Transverse colon (tissue), 4 donors: ENCODE data around the gene AKR1C1.
"Not testable (repeated sequence)": the region's sequence is repeated elsewhere in the genome, so short reads cannot be mapped to it uniquely, and the experiment has no call there.

Source experiments
- CTCF ChIP-seq, 5 experiments: fragments of 200-600 bp in 3 of 5; fragments of 450-650 bp in 2 of 5; sonication (generic) in 3 of 5; IDR thresholded peaks; 1 replicate in 2 of 5; 2 replicates in 3 of 5; pipeline ENCODE4 v1.5.1; 2016 to 2017; ENCODE audit warnings: antibody characterized with exemption in 5 of 5, inconsistent platforms in 3 of 5, mild to moderate bottlenecking in 2 of 5, moderate library complexity in 1 of 5
- EP300 ChIP-seq: sonication (generic); formaldehyde crosslinking; IDR thresholded peaks from one replicate; pipeline ENCODE4 v1.6.1; 2017; ENCODE audit warnings: antibody characterized with exemption, low read depth
- POLR2A ChIP-seq: fragments of 450-650 bp; IDR thresholded peaks from one replicate; pipeline ENCODE4 v1.6.1; 2016; ENCODE audit warnings: antibody characterized with exemption, mild to moderate bottlenecking, moderate library complexity
- POLR2AphosphoS5 ChIP-seq, 3 donors: sonication (generic); formaldehyde crosslinking; IDR thresholded peaks; one replicate each; pipeline ENCODE4 v1.6.1; 2016; ENCODE audit warnings: antibody characterized with exemption in 3 of 3

DNA sequence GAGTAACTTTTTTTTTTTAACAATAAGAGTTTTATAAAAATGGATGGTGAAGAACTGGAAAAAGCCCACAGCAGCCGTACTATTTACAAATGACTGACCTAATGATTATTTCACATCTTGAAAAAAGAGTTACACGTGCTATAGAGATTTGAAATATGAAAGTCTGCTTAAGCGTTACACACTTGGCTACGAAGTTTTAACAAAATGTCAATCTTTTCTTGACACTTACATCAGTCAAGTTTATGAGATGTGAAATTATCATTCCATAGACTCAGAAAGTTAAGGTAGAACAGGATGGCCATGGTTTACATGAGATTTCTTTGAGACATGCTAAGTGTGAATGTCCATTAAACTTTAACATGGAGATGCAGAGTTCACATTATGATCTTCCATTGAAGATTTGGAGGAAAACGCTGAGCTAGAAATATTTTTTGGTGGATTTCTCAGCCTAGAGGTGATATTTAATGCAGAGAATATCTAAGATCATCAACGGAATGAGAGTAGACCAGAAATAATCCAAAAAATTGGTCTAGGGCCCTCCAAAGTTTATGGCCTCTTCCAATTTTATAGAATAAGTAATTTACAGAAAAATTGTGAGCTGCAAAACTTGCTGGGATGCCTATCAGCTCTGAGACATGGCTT is 24.9 kb downstream of the AKR1C1 start:
- TF ChIP-seq EP300; POLR2AphosphoS5 (IDR thresholded peaks at IDR 0.05); CTCF (IDR thresholded peaks at IDR 0.05); POLR2A: not testable (repeated sequence)
